ENCODE results near the gene LMF2.

LMF2 gene

GRCh38 chr22:50471962-50472361 is 35.5 kb downstream of the LMF2 start:
- in situ Hi-C loops (cut with MboI; ENCODE audit: low pct_unique_long_range_greater_than_20kb, low sequenced_read_pairs): no loop called here

GRCh38 chr22:50471197-50471847 is 36.2 kb downstream of the LMF2 start:
- in situ Hi-C loops (cut with MboI; ENCODE audit: low pct_unique_long_range_greater_than_20kb, low sequenced_read_pairs): no loop called here
- DNase-seq: no peak

More at GRCh38 chr22:50471962-50472361, 35.5 kb downstream of the LMF2 start:
- no peak for DNase-seq

- DNase-seq: no peak
- in situ Hi-C loops (cut with MboI; ENCODE audit: low pct_unique_long_range_greater_than_20kb, low sequenced_read_pairs): no loop called here
These were observed 37.0 kb downstream of the LMF2 start for GRCh38 chr22:50470491-50470890.

GRCh38 chr22:50469377-50470305 is 37.9 kb downstream of the LMF2 start:
- peak; percentile 94 for DNase-seq
- in situ Hi-C loops (cut with MboI; ENCODE audit: low pct_unique_long_range_greater_than_20kb, low sequenced_read_pairs): no loop called here

- in situ Hi-C loops (cut with MboI; ENCODE audit: low pct_unique_long_range_greater_than_20kb, low sequenced_read_pairs): no loop called here
- DNase-seq: no peak
These were observed 38.9 kb downstream of the LMF2 start for GRCh38 chr22:50468626-50469025.

- in situ Hi-C loops (cut with MboI; ENCODE audit: low pct_unique_long_range_greater_than_20kb, low sequenced_read_pairs): no loop called here
These were observed 39.6 kb downstream of the LMF2 start for GRCh38 chr22:50467773-50468440.

GRCh38 chr22:50467341-50467740 is 40.2 kb downstream of the LMF2 start:
- no peak for DNase-seq
- in situ Hi-C loops (cut with MboI; ENCODE audit: low pct_unique_long_range_greater_than_20kb, low sequenced_read_pairs): no loop called here

More at GRCh38 chr22:50467773-50468440, 39.6 kb downstream of the LMF2 start:
- no peak for DNase-seq

- DNase-seq: no peak
- in situ Hi-C loops (cut with MboI; ENCODE audit: low pct_unique_long_range_greater_than_20kb, low sequenced_read_pairs): no loop called here
These were observed 42.2 kb downstream of the LMF2 start for GRCh38 chr22:50465066-50465930.

- DNase-seq: no peak
- in situ Hi-C loops (cut with MboI; ENCODE audit: low pct_unique_long_range_greater_than_20kb, low sequenced_read_pairs): no loop called here
These were observed 43.1 kb downstream of the LMF2 start for GRCh38 chr22:50464451-50464850.

GRCh38 chr22:50463188-50463900 is 44.2 kb downstream of the LMF2 start:
- in situ Hi-C loops (cut with MboI; ENCODE audit: low pct_unique_long_range_greater_than_20kb, low sequenced_read_pairs): no loop called here
- DNase-seq: no peak

GRCh38 chr22:50461979-50462540 is 45.4 kb downstream of the LMF2 start:
- in situ Hi-C loops (cut with MboI; ENCODE audit: low pct_unique_long_range_greater_than_20kb, low sequenced_read_pairs): no loop called here

GRCh38 chr22:50461536-50461935 is 46.0 kb downstream of the LMF2 start:
- DNase-seq: no peak
- in situ Hi-C loops (cut with MboI; ENCODE audit: low pct_unique_long_range_greater_than_20kb, low sequenced_read_pairs): no loop called here

More at GRCh38 chr22:50461979-50462540, 45.4 kb downstream of the LMF2 start:
- DNase-seq: no peak

GRCh38 chr22:50460938-50461337 is 46.6 kb downstream of the LMF2 start:
- in situ Hi-C loops (cut with MboI; ENCODE audit: low pct_unique_long_range_greater_than_20kb, low sequenced_read_pairs): no loop called here
- no peak for DNase-seq

- DNase-seq: no peak
- in situ Hi-C loops (cut with MboI; ENCODE audit: low pct_unique_long_range_greater_than_20kb, low sequenced_read_pairs): no loop called here
These were observed 47.9 kb downstream of the LMF2 start for GRCh38 chr22:50459496-50460140.

- no peak for DNase-seq
- in situ Hi-C loops (cut with MboI; ENCODE audit: low pct_unique_long_range_greater_than_20kb, low sequenced_read_pairs): no loop called here
These were observed 48.5 kb downstream of the LMF2 start for GRCh38 chr22:50459016-50459415.

- DNase-seq: no peak
These were observed 50.9 kb downstream of the LMF2 start for GRCh38 chr22:50456466-50457234.

GRCh38 chr22:50456026-50456425 is 51.5 kb downstream of the LMF2 start:
- in situ Hi-C loops (cut with MboI; ENCODE audit: low pct_unique_long_range_greater_than_20kb, low sequenced_read_pairs): no loop called here
- DNase-seq: no peak

More at GRCh38 chr22:50456466-50457234, 50.9 kb downstream of the LMF2 start:
- in situ Hi-C loops (cut with MboI; ENCODE audit: low pct_unique_long_range_greater_than_20kb, low sequenced_read_pairs): no loop called here
